Liver (tissue), 9 donors: Measurements from ENCODE around the gene STIM1. TPM values are rescaled to one million over a fixed set of nuclear protein-coding genes. Genes with fewer than 3 reads are reported as not detected.

Experiments used
- DNase-seq: peaks from one replicate; pipeline ENCODE4 v3.0.0-alpha.2; 2017; ENCODE audit warnings: low spot score
- H3K27ac ChIP-seq, 2 donors: one replicate each; pipeline ENCODE4 v1.7.0; 2013; ENCODE audit warnings: inconsistent platforms in 2 of 2, low read length in 2 of 2, control low read depth in 1 of 2, low read depth in 1 of 2, mild to moderate bottlenecking in 1 of 2
- H3K27me3 ChIP-seq, 4 donors: one replicate each; pipeline versions ENCODE4 v1.6.1 to v1.7.0; 2013; ENCODE audit warnings: low read length in 3 of 4, inconsistent platforms in 1 of 4, mild to moderate bottlenecking in 1 of 4, moderate library complexity in 1 of 4; ENCODE audit not compliant: control insufficient read depth in 4 of 4, insufficient read depth in 4 of 4
- H3K36me3 ChIP-seq, 4 donors: one replicate each; pipeline versions ENCODE4 v1.6.1 to v1.7.0; 2013; ENCODE audit warnings: low read length in 3 of 4, mild to moderate bottlenecking in 3 of 4, low read depth in 1 of 4, moderate library complexity in 1 of 4; ENCODE audit not compliant: control insufficient read depth in 4 of 4, insufficient read depth in 3 of 4
- H3K4me1 ChIP-seq, 4 donors: one replicate each; pipeline versions ENCODE4 v1.6.1 to v1.7.0; 2013; ENCODE audit warnings: low read length in 3 of 4, mild to moderate bottlenecking in 3 of 4, moderate library complexity in 1 of 4; ENCODE audit not compliant: control insufficient read depth in 4 of 4, insufficient read depth in 4 of 4
- H3K4me3 ChIP-seq, 3 donors: one replicate each; pipeline versions ENCODE4 v1.6.1 to v1.7.0; 2013; ENCODE audit warnings: low read length in 3 of 3, control low read depth in 1 of 3, low read depth in 1 of 3, mild to moderate bottlenecking in 1 of 3
- H3K9ac ChIP-seq, 2 donors: one replicate each; pipeline ENCODE4 v1.7.0; 2013; ENCODE audit warnings: low read length in 2 of 2, mild to moderate bottlenecking in 2 of 2, moderate library complexity in 2 of 2, control low read depth in 1 of 2, low read depth in 1 of 2
- H3K9me3 ChIP-seq, 4 donors: one replicate each; pipeline versions ENCODE4 v1.6.1 to v1.7.0; 2013; ENCODE audit warnings: low read length in 3 of 4; ENCODE audit not compliant: control insufficient read depth in 4 of 4
- FOXA1 ChIP-seq: IDR thresholded peaks from 2 replicates; pipeline ENCODE4 v1.6.1; 2016; ENCODE audit warnings: antibody characterized with exemption
- FOXA2 ChIP-seq: IDR thresholded peaks from 2 replicates; pipeline ENCODE4 v1.6.1; 2016; ENCODE audit warnings: antibody characterized with exemption
- GABPA ChIP-seq, 2 donors: IDR thresholded peaks in 1 of 2; conservative IDR thresholded peaks in 1 of 2; 2 replicates each; pipeline ENCODE4 v1.6.1; 2016; ENCODE audit warnings: antibody characterized with exemption in 2 of 2, mild to moderate bottlenecking in 1 of 2, moderate library complexity in 1 of 2
- HNF4A ChIP-seq, 2 donors: conservative IDR thresholded peaks; 2 replicates each; pipeline ENCODE4 v1.6.1; 2016; ENCODE audit warnings: antibody characterized with exemption in 2 of 2, mild to moderate bottlenecking in 2 of 2
- JUND ChIP-seq, 2 donors: IDR thresholded peaks; 2 replicates each; pipeline ENCODE4 v1.6.1; 2016; ENCODE audit warnings: antibody characterized with exemption in 2 of 2
- NR2F2 ChIP-seq: IDR thresholded peaks from 2 replicates; pipeline ENCODE4 v1.6.1; 2016; ENCODE audit warnings: antibody characterized with exemption
- RAD21 ChIP-seq, 2 donors: IDR thresholded peaks; 2 replicates each; pipeline ENCODE4 v1.6.1; 2016; ENCODE audit warnings: antibody characterized with exemption in 2 of 2, mild to moderate bottlenecking in 2 of 2
- RXRA ChIP-seq, 2 donors: IDR thresholded peaks; 2 replicates each; pipeline ENCODE4 v1.6.1; 2017 to 2018; ENCODE audit warnings: antibody characterized with exemption in 2 of 2, mild to moderate bottlenecking in 1 of 2
- SP1 ChIP-seq: IDR thresholded peaks from 2 replicates; pipeline ENCODE4 v1.6.1; 2018; ENCODE audit warnings: antibody characterized with exemption, mild to moderate bottlenecking
- TAF1 ChIP-seq: conservative IDR thresholded peaks from 2 replicates; pipeline ENCODE4 v1.6.1; 2016; ENCODE audit warnings: antibody characterized with exemption, mild to moderate bottlenecking
- YY1 ChIP-seq: IDR thresholded peaks from 2 replicates; pipeline ENCODE4 v1.6.1; 2016; ENCODE audit warnings: antibody characterized with exemption, mild to moderate bottlenecking
- WGBS: extraction: QIAGEN DNeasy Blood & Tissue Kit; methylation state at CpG from one replicate; pipeline ENCODE4 v1.1.7; 2013; 5-methylcytosine and 5-hydroxymethylcytosine counted together
- polyA plus RNA-seq, 2 donors: library from polyadenylated mRNA; stranded (reverse) in 1 of 2; unstranded in 1 of 2; fragments of 200-250 nt in 1 of 2; fragments of >200 nt in 1 of 2; fragmentation: Nextera tagmentation in 1 of 2; extraction: Ambion mirVana in 1 of 2; gene quantifications; one replicate each; pipeline versions ENCODE4 v1.2.1 to v1.2.3, GENCODE V29; 2013 to 2015
- total RNA-seq, 2 donors: library from RNA; depleted of rRNA; stranded (reverse); fragments of >200 nt; gene quantifications; one replicate each; pipeline ENCODE4 v1.2.3, GENCODE V29; 2014
- TF ChIP-seq, protein P1 (sequence below): IDR thresholded peaks from 2 replicates; pipeline ENCODE4 v1.6.1; 2016; ENCODE audit warnings: antibody characterized with exemption
- TF ChIP-seq, protein P2 (sequence below): IDR thresholded peaks from 2 replicates; pipeline ENCODE4 v1.6.1; 2016; ENCODE audit warnings: antibody characterized with exemption, mild to moderate bottlenecking
- TF ChIP-seq, protein P3 (sequence below): IDR thresholded peaks from 2 replicates; pipeline ENCODE4 v1.6.1; 2016; ENCODE audit warnings: antibody characterized with exemption
- donor health status: healthy.
- donor health status: healthy.
- donor health status: healthy.
- donor health status: healthy.
- donor health status: healthy.

STIM1 gene
- total and polyA plus RNA-seq, 4 donors = 19.7 to 42.9 (median 25.1) TPM

DNA sequence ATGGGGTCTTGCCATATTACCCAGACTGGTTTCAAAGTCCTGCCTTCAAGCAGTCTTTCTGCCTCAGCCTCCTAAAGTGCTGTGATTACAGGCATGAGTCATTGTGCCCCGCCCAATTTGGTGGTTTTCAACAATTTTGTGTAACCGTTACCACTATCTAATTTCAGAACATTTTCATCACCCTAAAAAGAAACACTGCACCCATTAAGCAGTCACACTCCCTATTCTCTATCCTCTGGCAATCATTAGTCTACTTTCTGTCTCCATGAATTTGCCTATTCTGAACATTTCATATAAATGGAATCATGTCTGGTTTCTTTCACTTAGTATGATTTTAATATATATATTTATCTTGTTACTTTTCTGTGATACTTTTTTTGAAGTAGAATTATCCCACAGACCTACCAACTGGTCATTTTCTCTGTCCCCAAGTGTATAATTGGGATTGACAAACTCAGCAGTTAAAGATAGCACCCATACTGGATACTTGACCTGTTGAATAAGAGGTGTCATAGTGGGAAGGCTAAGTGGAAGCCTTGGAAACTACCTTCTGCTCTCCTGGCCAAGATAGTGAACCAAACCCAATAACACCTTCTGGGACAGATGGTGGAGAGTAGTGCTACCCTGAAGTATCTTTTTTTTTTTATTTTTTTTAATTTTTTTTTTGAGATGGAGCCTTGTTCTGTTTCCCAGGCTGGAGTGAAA lies 64.8 kb downstream of the STIM1 start:
- no peak overlapping the region for H3K27ac ChIP-seq
- no peak for DNase-seq
- H3K9me3 ChIP-seq = no peaks in the 10 kb centered on the region
- WGBS = 76% methylated on average over 2 of the region's 2 CpGs
- peaks cover 0 to 7% (median 4%) of the 10 kb centered on the region in 4 donors for H3K4me1 ChIP-seq
- H3K36me3 ChIP-seq = no peaks in the 10 kb centered on the region
- TF ChIP-seq JUND (IDR thresholded peaks at IDR 0.05) = peak in 1 of 2 donors; percentile 14
- TF ChIP-seq SP1 = no peak
- no peak for TF ChIP-seq RAD21 (IDR thresholded peaks at IDR 0.05)
- H3K27me3 ChIP-seq = no peaks in the 10 kb centered on the region
- no peak overlapping the region for H3K4me3 ChIP-seq
- no peak overlapping the region for H3K9ac ChIP-seq

DNA sequence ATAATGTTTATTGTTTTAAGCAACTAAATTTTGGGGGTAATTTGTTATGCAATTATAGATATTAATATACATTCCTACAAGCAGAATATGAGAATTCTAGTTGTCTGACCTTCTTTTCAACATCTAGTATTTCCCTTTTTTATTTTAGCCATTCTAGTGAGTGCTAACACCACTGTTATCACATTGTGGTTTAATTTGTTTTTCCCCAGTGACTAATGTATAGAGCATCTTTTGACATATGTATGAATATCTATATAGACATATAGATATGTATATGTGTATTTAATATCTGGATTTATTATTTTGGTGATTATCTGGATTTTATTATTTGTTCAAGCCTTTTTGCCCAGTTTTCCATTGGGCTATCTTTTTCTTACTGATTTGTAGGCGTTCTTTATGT lies 66.6 kb downstream of the STIM1 start:
- 98% methylated on average over 1 of the region's 1 CpG for WGBS
- H3K4me1 ChIP-seq = peaks cover 2 to 18% (median 8%) of the 10 kb centered on the region in 4 donors
- no peaks in the 10 kb centered on the region for H3K36me3 ChIP-seq
- no peak for DNase-seq
- H3K9ac ChIP-seq = no peak overlapping the region
- no peaks in the 10 kb centered on the region for H3K27me3 ChIP-seq
- H3K9me3 ChIP-seq = no peaks in the 10 kb centered on the region
- H3K27ac ChIP-seq = no peak overlapping the region
- TF ChIP-seq YY1 (no peak), FOXA1 (no peak), SP1 (no peak), TAF1 (no peak), GABPA (IDR thresholded peaks at IDR 0.05 in 1 of 2, conservative IDR thresholded peaks at IDR 0.05 in 1 of 2) (no peak), FOXA2 (no peak), HNF4A (conservative IDR thresholded peaks at IDR 0.05) (no peak), RAD21 (IDR thresholded peaks at IDR 0.05) (no peak), JUND (IDR thresholded peaks at IDR 0.05) (no peak), RXRA (IDR thresholded peaks at IDR 0.05) (no peak), NR2F2 (no peak)
- TF ChIP-seq, protein P1, sequence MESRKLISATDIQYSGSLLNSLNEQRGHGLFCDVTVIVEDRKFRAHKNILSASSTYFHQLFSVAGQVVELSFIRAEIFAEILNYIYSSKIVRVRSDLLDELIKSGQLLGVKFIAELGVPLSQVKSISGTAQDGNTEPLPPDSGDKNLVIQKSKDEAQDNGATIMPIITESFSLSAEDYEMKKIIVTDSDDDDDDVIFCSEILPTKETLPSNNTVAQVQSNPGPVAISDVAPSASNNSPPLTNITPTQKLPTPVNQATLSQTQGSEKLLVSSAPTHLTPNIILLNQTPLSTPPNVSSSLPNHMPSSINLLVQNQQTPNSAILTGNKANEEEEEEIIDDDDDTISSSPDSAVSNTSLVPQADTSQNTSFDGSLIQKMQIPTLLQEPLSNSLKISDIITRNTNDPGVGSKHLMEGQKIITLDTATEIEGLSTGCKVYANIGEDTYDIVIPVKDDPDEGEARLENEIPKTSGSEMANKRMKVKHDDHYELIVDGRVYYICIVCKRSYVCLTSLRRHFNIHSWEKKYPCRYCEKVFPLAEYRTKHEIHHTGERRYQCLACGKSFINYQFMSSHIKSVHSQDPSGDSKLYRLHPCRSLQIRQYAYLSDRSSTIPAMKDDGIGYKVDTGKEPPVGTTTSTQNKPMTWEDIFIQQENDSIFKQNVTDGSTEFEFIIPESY = no peak
- TF ChIP-seq, protein P2, sequence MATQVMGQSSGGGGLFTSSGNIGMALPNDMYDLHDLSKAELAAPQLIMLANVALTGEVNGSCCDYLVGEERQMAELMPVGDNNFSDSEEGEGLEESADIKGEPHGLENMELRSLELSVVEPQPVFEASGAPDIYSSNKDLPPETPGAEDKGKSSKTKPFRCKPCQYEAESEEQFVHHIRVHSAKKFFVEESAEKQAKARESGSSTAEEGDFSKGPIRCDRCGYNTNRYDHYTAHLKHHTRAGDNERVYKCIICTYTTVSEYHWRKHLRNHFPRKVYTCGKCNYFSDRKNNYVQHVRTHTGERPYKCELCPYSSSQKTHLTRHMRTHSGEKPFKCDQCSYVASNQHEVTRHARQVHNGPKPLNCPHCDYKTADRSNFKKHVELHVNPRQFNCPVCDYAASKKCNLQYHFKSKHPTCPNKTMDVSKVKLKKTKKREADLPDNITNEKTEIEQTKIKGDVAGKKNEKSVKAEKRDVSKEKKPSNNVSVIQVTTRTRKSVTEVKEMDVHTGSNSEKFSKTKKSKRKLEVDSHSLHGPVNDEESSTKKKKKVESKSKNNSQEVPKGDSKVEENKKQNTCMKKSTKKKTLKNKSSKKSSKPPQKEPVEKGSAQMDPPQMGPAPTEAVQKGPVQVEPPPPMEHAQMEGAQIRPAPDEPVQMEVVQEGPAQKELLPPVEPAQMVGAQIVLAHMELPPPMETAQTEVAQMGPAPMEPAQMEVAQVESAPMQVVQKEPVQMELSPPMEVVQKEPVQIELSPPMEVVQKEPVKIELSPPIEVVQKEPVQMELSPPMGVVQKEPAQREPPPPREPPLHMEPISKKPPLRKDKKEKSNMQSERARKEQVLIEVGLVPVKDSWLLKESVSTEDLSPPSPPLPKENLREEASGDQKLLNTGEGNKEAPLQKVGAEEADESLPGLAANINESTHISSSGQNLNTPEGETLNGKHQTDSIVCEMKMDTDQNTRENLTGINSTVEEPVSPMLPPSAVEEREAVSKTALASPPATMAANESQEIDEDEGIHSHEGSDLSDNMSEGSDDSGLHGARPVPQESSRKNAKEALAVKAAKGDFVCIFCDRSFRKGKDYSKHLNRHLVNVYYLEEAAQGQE = no peak
- TF ChIP-seq, protein P3, sequence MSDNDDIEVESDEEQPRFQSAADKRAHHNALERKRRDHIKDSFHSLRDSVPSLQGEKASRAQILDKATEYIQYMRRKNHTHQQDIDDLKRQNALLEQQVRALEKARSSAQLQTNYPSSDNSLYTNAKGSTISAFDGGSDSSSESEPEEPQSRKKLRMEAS = no peak
- no peak overlapping the region for H3K4me3 ChIP-seq
